Measurements from ENCODE around the gene DHDH. TPM values are rescaled to one million over a fixed set of nuclear protein-coding genes. Genes with fewer than 3 reads are reported as not detected.

The DHDH gene
- total RNA-seq, 1 donor: not detected

DNA sequence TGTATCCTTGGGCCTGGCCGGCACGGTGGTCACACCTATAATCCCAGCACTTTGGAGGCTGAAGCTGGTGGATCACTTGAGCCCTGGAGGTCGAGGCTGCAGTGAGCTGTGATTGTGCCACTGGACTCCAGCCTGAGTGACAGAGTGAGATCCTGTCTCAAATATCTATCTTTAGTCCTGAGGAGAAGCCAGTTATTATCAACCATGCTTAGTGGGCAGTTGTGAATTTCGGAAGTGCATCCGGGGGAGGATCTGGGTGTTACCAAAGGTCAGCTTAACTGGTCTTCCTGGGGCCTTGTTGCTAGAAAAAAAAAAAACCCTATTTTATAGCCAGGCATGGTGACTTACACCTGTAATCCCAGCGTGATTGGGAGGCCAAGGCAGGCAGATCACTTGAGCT is 9.6 kb downstream of the DHDH start:
- no peak for DNase-seq (ENCODE audit: low read depth)
- no peak overlapping the region for H3K4me3 ChIP-seq (ENCODE audit: low read depth, low read length)
- TF ChIP-seq CTCF (IDR thresholded peaks at IDR 0.05; ENCODE audit: insufficient read depth, low read length): no peak

- no peak for TF ChIP-seq CTCF (IDR thresholded peaks at IDR 0.05; ENCODE audit: insufficient read depth, low read length)
- DNase-seq (ENCODE audit: low read depth): no peak
- no peak overlapping the region for H3K4me3 ChIP-seq (ENCODE audit: low read depth, low read length)
Measured at GRCh38 chr19:48945415-48945814, 11.9 kb downstream of the DHDH start.

DNA sequence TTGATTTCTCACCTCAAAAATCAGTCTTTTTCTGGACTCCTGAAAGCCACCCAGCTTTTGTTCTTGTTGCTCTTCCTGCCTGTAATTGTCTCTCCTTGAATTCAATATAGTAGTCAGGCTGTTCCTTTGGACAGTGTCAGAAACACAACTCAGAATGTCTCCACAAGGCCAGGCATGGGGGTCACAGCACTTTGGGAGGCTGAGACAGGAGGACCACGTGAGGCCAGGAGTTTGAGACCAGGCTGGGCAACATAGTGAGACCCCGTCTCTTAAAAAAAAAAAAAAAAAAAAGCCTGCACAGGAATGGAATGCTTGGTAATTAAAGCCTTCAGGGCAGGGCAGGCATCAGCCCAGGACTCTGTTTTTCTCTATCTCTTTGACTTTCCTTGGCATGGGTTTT is 12.3 kb downstream of the DHDH start:
- H3K4me3 ChIP-seq (ENCODE audit: low read depth, low read length): no peak overlapping the region
- no peak for DNase-seq (ENCODE audit: low read depth)
- no peak for TF ChIP-seq CTCF (IDR thresholded peaks at IDR 0.05; ENCODE audit: insufficient read depth, low read length)

GRCh38 chr19:48946463-48947257 is 13.2 kb downstream of the DHDH start:
- no peak for DNase-seq (ENCODE audit: low read depth)
- H3K4me3 ChIP-seq (ENCODE audit: low read depth, low read length): no peak overlapping the region
- TF ChIP-seq CTCF (IDR thresholded peaks at IDR 0.05; ENCODE audit: insufficient read depth, low read length): no peak

DNA sequence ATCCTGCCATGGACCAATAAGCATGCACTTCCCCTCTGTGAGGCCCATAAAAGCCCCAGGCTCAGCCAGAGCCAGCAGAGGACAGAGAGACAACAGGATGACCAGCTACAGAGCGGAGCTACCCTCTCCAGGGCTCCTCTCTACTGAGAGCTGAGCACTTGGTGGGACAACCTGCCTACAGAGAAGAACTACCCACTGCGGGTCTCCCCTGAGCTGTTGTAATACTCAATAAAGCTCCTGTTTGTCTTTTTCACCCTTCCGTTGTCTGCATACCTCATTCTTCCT is 13.7 kb downstream of the DHDH start:
- H3K4me3 ChIP-seq (ENCODE audit: low read depth, low read length): no peak overlapping the region
- no peak for DNase-seq (ENCODE audit: low read depth)
- no peak for TF ChIP-seq CTCF (IDR thresholded peaks at IDR 0.05; ENCODE audit: insufficient read depth, low read length)

DNA sequence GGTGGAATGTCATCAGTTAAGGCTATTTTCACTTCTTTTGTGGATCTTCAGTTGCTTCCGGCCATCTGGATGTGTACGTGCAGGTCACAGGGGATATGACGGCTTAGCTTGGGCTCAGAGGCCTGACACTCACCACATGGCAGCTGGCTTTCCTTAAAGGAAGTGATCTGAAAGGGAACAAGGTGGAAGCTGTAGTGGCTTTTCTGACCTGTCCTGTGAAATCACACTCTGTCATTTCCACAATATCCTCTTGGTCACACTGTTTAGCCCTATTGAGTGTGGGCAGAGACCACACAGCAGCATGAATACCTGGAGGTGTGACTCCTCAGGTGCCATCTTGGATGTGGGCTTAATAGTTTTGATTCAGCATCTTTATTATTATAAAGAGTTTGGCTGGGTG is 16.7 kb downstream of the DHDH start:
- H3K4me3 ChIP-seq (ENCODE audit: low read depth, low read length): no peak overlapping the region
- no peak for DNase-seq (ENCODE audit: low read depth)
- no peak for TF ChIP-seq CTCF (IDR thresholded peaks at IDR 0.05; ENCODE audit: insufficient read depth, low read length)

Data from fibroblast of the aortic adventitia (primary cell).